SK-N-SH treated with all-trans-retinoic acid at 6 μM for 48 hours (cell line): ENCODE data around the gene ADGRG6.

Experiments used
- ZFP30 ChIP-seq: fragments of 450-650 bp; formaldehyde crosslinking; IDR thresholded peaks from 2 replicates; pipeline ENCODE4 v1.5.0; 2022; ENCODE audit warnings: mild to moderate bottlenecking, moderate library complexity
- TF ChIP-seq, protein P1 (sequence below): fragments of 250-450 bp; sonication (Bioruptor Pico); IDR thresholded peaks from 2 replicates; pipeline ENCODE4 v1.8.0; 2020; ENCODE audit warnings: mild to moderate bottlenecking, moderate library complexity, borderline replicate concordance
- TF ChIP-seq, protein P2 (sequence below): fragments of 250-450 bp; sonication (Bioruptor Pico); IDR thresholded peaks from 2 replicates; pipeline ENCODE4 v1.5.1; 2021; ENCODE audit warnings: mild to moderate bottlenecking, moderate library complexity

DNA sequence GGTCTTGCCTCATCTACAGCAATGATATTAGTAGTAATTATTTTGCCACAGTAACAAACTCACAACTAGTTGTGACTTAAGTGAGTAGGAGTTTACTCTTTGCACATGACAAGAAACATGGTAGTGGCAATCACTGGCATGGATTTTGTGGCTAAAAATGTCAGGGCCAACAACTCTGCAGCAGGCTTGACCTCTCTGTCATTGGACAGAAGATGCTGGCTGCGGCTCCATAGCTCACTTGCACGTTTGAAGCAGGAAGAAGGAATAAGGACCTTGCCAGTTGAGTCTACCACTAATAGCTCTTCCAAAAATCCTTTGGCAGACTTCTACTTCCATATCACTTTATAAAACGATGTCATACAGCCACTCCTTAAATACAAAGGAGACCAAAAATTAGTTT, 117.3 kb downstream of the ADGRG6 start:
- TF ChIP-seq ZFP30 (CRISPR knock-in tag): no peak
- TF ChIP-seq, protein P1, sequence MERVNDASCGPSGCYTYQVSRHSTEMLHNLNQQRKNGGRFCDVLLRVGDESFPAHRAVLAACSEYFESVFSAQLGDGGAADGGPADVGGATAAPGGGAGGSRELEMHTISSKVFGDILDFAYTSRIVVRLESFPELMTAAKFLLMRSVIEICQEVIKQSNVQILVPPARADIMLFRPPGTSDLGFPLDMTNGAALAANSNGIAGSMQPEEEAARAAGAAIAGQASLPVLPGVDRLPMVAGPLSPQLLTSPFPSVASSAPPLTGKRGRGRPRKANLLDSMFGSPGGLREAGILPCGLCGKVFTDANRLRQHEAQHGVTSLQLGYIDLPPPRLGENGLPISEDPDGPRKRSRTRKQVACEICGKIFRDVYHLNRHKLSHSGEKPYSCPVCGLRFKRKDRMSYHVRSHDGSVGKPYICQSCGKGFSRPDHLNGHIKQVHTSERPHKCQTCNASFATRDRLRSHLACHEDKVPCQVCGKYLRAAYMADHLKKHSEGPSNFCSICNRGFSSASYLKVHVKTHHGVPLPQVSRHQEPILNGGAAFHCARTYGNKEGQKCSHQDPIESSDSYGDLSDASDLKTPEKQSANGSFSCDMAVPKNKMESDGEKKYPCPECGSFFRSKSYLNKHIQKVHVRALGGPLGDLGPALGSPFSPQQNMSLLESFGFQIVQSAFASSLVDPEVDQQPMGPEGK (CRISPR knock-in tag): no peak
- TF ChIP-seq, protein P2, sequence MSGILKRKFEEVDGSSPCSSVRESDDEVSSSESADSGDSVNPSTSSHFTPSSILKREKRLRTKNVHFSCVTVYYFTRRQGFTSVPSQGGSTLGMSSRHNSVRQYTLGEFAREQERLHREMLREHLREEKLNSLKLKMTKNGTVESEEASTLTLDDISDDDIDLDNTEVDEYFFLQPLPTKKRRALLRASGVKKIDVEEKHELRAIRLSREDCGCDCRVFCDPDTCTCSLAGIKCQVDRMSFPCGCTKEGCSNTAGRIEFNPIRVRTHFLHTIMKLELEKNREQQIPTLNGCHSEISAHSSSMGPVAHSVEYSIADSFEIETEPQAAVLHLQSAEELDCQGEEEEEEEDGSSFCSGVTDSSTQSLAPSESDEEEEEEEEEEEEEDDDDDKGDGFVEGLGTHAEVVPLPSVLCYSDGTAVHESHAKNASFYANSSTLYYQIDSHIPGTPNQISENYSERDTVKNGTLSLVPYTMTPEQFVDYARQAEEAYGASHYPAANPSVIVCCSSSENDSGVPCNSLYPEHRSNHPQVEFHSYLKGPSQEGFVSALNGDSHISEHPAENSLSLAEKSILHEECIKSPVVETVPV (CRISPR knock-in tag): no peak
